HG03575 (cell line): ENCODE results near the gene CETN3.
"Not testable (repeated sequence)": the region's sequence is repeated elsewhere in the genome, so short reads cannot be mapped to it uniquely, and the experiment has no call there.

Source experiments
- ATAC-seq: cut with Tn5 transposase; IDR thresholded peaks from one replicate; pipeline ENCODE4 v1.9.1; 2021; ENCODE audit not compliant: unreplicated experiment, insufficient number of reproducible peaks, low FRiP score; ENCODE audit errors: extremely low read depth

CETN3 gene

DNA sequence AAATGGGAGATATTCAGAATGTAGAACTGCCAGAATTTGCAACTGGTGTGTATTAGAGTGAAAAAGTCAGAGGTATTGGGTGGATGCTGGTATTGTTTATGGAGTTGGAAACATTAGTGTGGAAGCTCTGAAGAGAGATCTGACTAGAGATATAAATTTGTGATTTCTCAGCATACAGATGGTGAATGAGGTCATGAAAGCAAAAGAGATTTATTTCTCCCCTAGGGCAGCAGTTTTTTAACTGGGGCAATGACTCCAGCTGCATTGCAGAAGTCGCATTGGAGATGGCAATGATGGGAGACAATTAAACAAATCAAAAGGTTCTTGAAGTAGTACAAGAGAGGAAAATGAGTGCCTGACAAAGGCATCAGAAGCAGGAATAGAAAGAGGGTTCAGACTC lies 64.9 kb downstream of the CETN3 start:
- no peak for ATAC-seq

DNA sequence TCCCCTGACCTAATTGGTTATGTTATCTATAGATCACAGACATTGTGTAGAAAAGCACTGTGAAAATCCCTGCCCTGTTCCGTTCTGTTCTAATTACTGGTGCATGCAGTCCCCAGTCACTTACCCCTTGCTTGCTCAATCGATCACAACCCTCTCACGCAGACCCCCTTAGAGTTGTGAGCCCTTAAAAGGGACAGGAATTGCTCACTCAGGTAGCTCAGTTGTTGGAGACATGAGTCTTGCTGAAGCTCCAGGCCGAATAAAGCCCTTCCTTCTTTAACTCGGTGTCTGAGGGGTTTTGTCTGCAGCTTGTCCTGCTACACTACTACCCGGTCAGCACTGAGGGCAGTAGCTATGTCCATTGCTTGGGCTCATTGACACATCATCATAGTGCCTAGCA lies 65.8 kb downstream of the CETN3 start:
- not testable (repeated sequence) for ATAC-seq

DNA sequence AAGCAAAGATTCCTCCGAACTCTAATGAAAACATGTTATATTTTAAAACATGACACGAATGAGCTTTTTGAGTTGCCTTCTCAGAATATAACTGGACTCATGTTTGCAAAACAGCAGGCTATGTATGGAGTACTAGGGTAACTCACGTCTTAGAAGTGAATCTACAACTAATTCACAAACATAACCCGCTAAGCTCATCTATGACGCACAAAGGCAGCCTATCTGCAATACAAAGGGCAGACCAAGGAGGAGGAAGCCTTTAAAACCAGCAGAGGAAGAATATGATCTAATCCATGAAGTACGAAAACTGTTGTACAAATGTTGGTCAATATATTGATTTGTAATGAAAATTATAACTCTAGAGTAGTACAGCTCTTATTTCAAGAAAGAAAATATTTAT lies 67.0 kb downstream of the CETN3 start:
- no peak for ATAC-seq
